Stimulated activated CD8-positive, alpha-beta memory T cell treated with anti-CD3 and anti-CD28 coated beads, Interleukin-4, amount 100 ng/mL, for 24 hours (primary cell): Measurements from ENCODE around the gene UBQLN4.
"Not testable (repeated sequence)": the region's sequence is repeated elsewhere in the genome, so short reads cannot be mapped to it uniquely, and the experiment has no call there.

ENCODE experiments used
- DNase-seq: peaks from one replicate; pipeline ENCODE4 v3.0.0-alpha.2; 2020; ENCODE audit warnings: low read depth

Gene UBQLN4

GRCh38 chr1:156060937-156061636 is 7.5 kb upstream of the UBQLN4 start, which contains the start of gene RAB25:
TSS of gene RAB25 (plus strand) at chr1:156061160. CDS start at chr1:156061401, 241 bp downstream.
- DNase-seq = no peak

GRCh38 chr1:156056326-156056849 is 2.8 kb upstream of the UBQLN4 start:
- DNase-seq = no peak

- DNase-seq = peak; percentile 8
These were observed 1.9 kb upstream of the UBQLN4 start for GRCh38 chr1:156055281-156056048.

GRCh38 chr1:156054500-156055280 is 1.1 kb upstream of the UBQLN4 start, which contains the start of gene LAMTOR2:
TSS of gene LAMTOR2 (plus strand) at chr1:156054782. CDS start at chr1:156054890, 108 bp downstream.
- peak; percentile 96 for DNase-seq

DNA sequence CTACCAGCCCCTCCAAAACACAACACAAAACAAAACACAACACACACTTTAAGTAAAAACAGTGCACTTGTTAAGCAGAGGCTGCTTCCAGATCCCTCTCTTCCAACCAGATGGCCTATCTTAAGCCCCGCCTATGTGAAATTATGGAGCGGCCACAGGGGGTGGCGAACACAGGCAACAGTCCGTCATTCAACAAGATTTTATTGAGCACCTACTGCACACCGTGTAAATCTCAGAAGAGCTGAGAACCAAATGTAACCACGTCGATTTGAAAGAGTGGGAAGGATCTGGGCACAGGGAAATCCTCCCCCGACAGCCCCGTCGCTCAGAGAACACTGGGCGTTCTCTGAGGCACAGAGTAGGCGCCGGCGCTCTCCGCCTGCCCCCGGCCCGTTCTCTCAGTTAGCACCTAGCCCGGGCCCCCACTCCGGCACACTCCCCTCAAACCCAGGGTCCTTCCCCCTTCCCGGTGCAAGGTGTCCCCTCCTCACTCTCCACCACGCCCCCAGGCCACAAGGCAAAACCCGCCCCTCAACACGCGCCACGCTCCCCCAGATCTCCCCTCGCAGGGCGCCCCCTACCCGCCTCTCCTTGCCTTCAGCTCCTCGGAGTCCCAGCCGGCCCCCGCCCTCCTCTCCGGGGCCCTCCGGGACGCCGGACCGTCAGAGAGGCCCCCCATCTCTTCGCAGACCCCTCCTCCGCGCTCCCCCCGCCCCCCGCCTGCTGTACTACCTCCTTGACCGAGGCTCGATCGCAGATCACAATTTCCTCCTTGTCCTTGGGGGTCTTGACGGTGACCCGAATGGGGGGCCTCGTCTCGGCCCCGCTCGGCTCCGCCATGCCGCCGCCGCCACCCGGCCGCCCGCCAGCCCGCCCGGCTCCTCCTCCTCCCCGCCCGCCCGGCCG is 483 bp downstream of the UBQLN4 start:
- DNase-seq = peak; percentile 48

DNA sequence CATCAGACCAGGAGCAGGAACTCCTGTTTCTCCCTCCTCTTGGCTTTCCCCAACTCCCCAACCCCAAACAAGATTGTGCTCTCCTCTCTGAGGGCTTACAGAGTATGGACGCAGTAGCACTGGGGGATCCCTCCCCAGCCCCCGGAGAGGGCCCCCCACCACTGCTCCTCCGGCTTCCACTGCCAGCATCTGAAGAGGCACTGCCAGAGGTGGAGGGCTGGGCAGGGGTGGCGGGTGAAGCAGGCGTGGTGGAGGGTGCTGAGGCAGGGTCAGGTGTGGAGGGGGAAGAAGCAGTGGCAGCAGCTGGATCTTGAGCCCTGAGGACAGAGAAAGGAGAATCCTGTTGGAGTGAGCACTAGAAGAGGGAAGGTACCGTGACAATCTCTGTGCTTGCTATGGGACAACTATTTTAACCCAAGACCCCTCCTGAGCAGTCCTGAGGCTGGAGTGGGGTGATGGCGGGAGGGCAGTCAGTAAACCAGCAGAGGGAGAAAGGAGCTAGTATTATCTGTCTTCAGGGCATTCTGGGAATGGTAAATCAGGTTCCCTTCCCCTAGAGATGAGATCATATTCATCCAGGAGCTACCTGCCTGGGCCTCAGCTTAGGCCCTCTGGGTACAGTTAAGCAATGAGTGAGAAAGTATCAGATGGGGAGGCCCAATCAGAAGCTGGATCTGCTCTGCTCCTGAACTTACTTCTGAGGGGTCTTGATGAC is 2.4 kb downstream of the UBQLN4 start:
- no peak for DNase-seq

- no peak for DNase-seq
These were observed 3.2 kb downstream of the UBQLN4 start for GRCh38 chr1:156050376-156050775.

GRCh38 chr1:156048663-156049258 is 4.8 kb downstream of the UBQLN4 start:
- DNase-seq = no peak

DNA sequence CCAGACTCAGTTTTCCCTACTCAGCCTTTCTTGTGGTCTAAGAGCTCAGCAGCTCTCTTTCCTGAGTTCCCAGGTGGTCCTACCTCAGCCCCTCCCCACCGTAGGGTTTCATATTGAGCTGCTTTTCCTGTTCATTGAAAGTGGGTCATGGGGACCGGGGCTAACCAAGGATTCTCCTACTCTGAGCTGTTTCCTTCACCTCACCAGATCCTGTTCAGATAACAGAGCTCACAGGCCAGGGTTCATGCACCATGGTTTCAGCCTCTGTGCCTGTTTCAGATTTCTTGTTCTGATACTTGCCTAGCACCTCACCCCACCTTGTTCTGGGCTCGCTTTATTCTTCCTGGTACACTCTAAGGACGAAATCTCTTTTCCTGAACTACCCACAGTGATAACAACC is 8.5 kb downstream of the UBQLN4 start:
- DNase-seq = no peak

GRCh38 chr1:156042828-156043227 is 10.8 kb downstream of the UBQLN4 start:
- DNase-seq = no peak

DNA sequence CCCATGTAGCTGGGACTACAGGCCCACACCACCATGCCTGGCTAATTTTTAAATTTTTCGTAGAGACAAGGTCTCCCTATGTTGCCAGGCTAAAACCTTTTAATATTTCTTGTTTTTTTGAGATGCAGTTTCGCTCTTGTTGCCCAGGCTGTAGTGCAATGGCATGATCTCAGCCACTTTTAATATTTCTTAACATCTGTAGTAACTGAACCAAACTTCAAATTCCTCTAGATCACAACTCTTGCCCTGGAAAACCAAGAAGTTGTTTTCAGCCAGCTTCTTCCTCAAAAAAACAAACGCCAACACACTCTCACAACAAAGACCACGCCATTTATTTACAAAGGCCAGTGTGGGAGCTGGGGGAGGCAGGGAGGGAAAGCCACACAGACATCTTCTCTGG is 18.6 kb downstream of the UBQLN4 start:
- DNase-seq = not testable (repeated sequence)

DNA sequence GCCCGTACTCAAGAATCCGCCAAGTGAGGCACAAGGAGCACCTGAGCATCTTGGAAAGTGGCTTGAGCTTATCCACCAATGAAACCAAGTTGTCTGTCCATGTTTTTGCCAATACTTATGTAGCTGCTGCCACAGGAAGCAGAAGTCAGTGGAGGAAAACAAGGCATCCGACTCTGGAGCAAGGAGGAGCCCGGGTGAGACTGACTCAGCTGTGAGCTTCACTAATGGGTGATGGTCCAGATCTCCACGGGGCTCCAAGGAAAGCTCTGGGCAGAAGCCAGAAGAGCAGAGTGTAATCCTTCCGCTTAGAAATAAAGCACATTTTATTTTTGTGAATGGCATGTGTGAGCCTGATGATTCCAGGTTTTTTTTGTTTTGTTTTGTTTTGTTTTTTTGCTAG is 20.6 kb downstream of the UBQLN4 start:
- no peak for DNase-seq

- no peak for DNase-seq
These were observed 27.0 kb downstream of the UBQLN4 start for GRCh38 chr1:156026588-156026987.

GRCh38 chr1:156025876-156026275 is 27.7 kb downstream of the UBQLN4 start:
- no peak for DNase-seq

GRCh38 chr1:156024801-156025200 is 28.8 kb downstream of the UBQLN4 start:
- DNase-seq = no peak

DNA sequence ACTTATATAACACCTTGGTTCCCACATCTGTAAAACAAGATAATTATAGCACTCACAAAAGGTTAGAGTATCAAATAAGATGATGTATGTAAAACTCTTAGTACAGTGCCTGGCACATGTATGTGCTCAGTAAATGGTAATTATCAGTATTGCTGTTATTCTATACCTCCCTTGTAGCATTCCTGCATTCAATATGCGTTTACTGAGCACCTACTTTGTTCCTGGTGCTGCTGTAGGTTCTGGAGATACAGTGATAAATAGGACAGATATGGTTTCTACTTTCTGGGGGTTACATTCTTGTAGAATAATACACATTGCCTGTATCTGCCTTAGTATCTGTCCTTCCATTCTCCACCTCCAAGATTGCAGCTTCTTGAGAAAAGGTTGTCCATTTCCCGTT is 31.6 kb downstream of the UBQLN4 start:
- no peak for DNase-seq

- DNase-seq = no peak
These were observed 32.5 kb downstream of the UBQLN4 start for GRCh38 chr1:156021093-156021428.

DNA sequence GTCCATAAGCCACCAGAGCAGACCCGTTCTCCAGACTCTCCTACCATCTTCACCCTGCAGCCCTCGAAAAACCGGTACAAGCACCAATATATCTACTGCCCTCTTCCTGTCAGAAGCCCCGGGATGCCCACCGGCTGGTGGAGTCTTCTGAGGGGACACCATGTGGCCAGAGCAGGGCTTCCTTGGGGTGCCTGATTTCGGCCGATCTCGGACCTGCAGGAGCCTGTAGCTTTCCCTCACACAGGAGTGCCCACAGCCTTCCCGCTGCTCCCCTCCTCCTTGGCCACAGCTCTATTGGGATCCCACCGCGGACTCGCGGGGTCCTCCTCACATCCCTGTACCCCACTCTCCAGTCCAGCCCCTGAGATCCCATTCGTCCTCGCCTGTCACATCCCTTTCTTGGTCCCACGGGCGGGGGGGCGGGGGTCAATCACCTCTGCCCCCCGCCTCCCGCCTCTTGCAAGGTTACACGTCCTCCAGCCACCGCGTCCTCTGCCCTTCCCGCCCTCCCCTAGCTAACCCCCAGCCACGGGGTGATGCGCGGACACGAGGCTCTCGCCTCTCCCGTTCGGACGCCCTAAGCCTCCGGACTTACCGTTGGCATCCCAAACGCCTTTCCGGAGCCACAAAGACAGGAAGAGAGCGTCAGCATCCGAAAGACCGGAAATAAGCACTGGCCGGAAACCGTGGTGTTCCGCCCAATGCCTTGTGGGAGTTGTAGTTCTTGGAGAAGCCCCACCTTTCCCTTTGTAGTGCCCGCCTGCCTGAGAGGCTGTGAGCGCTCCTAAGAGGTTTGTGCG is 33.1 kb downstream of the UBQLN4 start, which contains the start of gene SSR2:
Gene SSR2, minus strand, starts transcription at position 659 of the 800 bp plus-strand sequence. CDS start 784 bp downstream, outside the sequence.
- DNase-seq = peak; percentile 70

- no peak for DNase-seq
These were observed 33.7 kb downstream of the UBQLN4 start for GRCh38 chr1:156019946-156020292.
